ENCODE measurements around the gene U2AF1. TPM values are rescaled to one million over a fixed set of nuclear protein-coding genes. Genes with fewer than 3 reads are reported as not detected.
A peak's percentile ranks its signal among the peaks of the same experiment; 100 is the strongest.
"Not testable (repeated sequence)": the region's sequence is repeated elsewhere in the genome, so short reads cannot be mapped to it uniquely, and the experiment has no call there.

Gene U2AF1
- total RNA-seq, 2 donors from 2014 or later = 61.8 to 135 TPM

GRCh38 chr21:43053112-43053511, 54.3 kb downstream of the U2AF1 start:
- H3K27ac Mint-ChIP-seq; H3K4me1 Mint-ChIP-seq; H3K36me3 Mint-ChIP-seq (ENCODE audit: low read depth); H3K9ac ChIP-seq (ENCODE audit: extremely low read depth, low read length, poor library complexity, severe bottlenecking); H3K27ac ChIP-seq (ENCODE audit: low read depth, low read length); H3K4me3 ChIP-seq (ENCODE audit: low read length); H3K9me3 ChIP-seq (ENCODE audit: control insufficient read depth, low read length); H3K9me3 Mint-ChIP-seq; H3K27me3 ChIP-seq (ENCODE audit: control insufficient read depth, insufficient read depth, low read length, poor library complexity, severe bottlenecking); H3K4me1 ChIP-seq (ENCODE audit: control insufficient read depth, insufficient read depth, low read length); DNase-seq; H3K36me3 ChIP-seq (ENCODE audit: control insufficient read depth, insufficient read depth, low read length); H3K4me3 Mint-ChIP-seq; H3K27me3 Mint-ChIP-seq (ENCODE audit: insufficient read depth): not testable (repeated sequence)
- no CpG with 5 or more reads among the region's 13 CpGs for WGBS, 2 experiments (ENCODE audit: insufficient coverage in 1 of 2, insufficient read length in 1 of 2)

- not testable (repeated sequence) for H3K27ac Mint-ChIP-seq; H3K4me1 Mint-ChIP-seq; H3K9ac ChIP-seq (ENCODE audit: extremely low read depth, low read length, poor library complexity, severe bottlenecking); H3K27me3 ChIP-seq (ENCODE audit: control insufficient read depth, insufficient read depth, low read length, poor library complexity, severe bottlenecking); H3K27me3 Mint-ChIP-seq (ENCODE audit: insufficient read depth); H3K4me3 Mint-ChIP-seq; H3K9me3 Mint-ChIP-seq; H3K4me1 ChIP-seq (ENCODE audit: control insufficient read depth, insufficient read depth, low read length); H3K36me3 ChIP-seq (ENCODE audit: control insufficient read depth, insufficient read depth, low read length); H3K36me3 Mint-ChIP-seq (ENCODE audit: low read depth); H3K27ac ChIP-seq (ENCODE audit: low read depth, low read length); H3K9me3 ChIP-seq (ENCODE audit: control insufficient read depth, low read length); H3K4me3 ChIP-seq (ENCODE audit: low read length)
- WGBS, 2 experiments (ENCODE audit: insufficient coverage in 1 of 2, insufficient read length in 1 of 2) = 78% methylated on average over 15 of the region's 21 CpGs; no CpG with 5 or more reads in 1 of the 2 experiments
- DNase-seq = peak; percentile 34
Measured at GRCh38 chr21:43045876-43046821, 61.2 kb downstream of the U2AF1 start.

GRCh38 chr21:43045165-43045875, 62.0 kb downstream of the U2AF1 start:
- H3K4me1 ChIP-seq (ENCODE audit: control insufficient read depth, insufficient read depth, low read length); H3K27me3 ChIP-seq (ENCODE audit: control insufficient read depth, insufficient read depth, low read length, poor library complexity, severe bottlenecking); H3K9ac ChIP-seq (ENCODE audit: extremely low read depth, low read length, poor library complexity, severe bottlenecking); H3K36me3 Mint-ChIP-seq (ENCODE audit: low read depth); H3K36me3 ChIP-seq (ENCODE audit: control insufficient read depth, insufficient read depth, low read length); H3K4me3 ChIP-seq (ENCODE audit: low read length); H3K27me3 Mint-ChIP-seq (ENCODE audit: insufficient read depth); H3K27ac Mint-ChIP-seq; H3K4me3 Mint-ChIP-seq; H3K9me3 Mint-ChIP-seq; H3K27ac ChIP-seq (ENCODE audit: low read depth, low read length); H3K9me3 ChIP-seq (ENCODE audit: control insufficient read depth, low read length); H3K4me1 Mint-ChIP-seq: not testable (repeated sequence)
- WGBS, 2 experiments (ENCODE audit: insufficient coverage in 1 of 2, insufficient read length in 1 of 2) = 94% methylated on average over 6 of the region's 17 CpGs; no CpG with 5 or more reads in 1 of the 2 experiments
- DNase-seq = peak; percentile 39

- H3K4me1 Mint-ChIP-seq; H3K9me3 ChIP-seq (ENCODE audit: control insufficient read depth, low read length); H3K27ac ChIP-seq (ENCODE audit: low read depth, low read length); H3K9ac ChIP-seq (ENCODE audit: extremely low read depth, low read length, poor library complexity, severe bottlenecking); H3K27me3 ChIP-seq (ENCODE audit: control insufficient read depth, insufficient read depth, low read length, poor library complexity, severe bottlenecking); H3K27ac Mint-ChIP-seq; H3K4me1 ChIP-seq (ENCODE audit: control insufficient read depth, insufficient read depth, low read length); H3K27me3 Mint-ChIP-seq (ENCODE audit: insufficient read depth); H3K36me3 Mint-ChIP-seq (ENCODE audit: low read depth); H3K36me3 ChIP-seq (ENCODE audit: control insufficient read depth, insufficient read depth, low read length); H3K9me3 Mint-ChIP-seq; H3K4me3 ChIP-seq (ENCODE audit: low read length); H3K4me3 Mint-ChIP-seq: not testable (repeated sequence)
- DNase-seq = peak; percentile 20
- WGBS, 2 experiments (ENCODE audit: insufficient coverage in 1 of 2, insufficient read length in 1 of 2) = 93% methylated on average over 10 of the region's 14 CpGs; no CpG with 5 or more reads in 1 of the 2 experiments
Measured at GRCh38 chr21:43044547-43044946, 62.8 kb downstream of the U2AF1 start.

- not testable (repeated sequence) for H3K36me3 Mint-ChIP-seq (ENCODE audit: low read depth); H3K27me3 Mint-ChIP-seq (ENCODE audit: insufficient read depth); H3K4me1 Mint-ChIP-seq; H3K27me3 ChIP-seq (ENCODE audit: control insufficient read depth, insufficient read depth, low read length, poor library complexity, severe bottlenecking); H3K27ac ChIP-seq (ENCODE audit: low read depth, low read length); H3K9me3 Mint-ChIP-seq; H3K4me3 Mint-ChIP-seq; DNase-seq; H3K27ac Mint-ChIP-seq; H3K4me1 ChIP-seq (ENCODE audit: control insufficient read depth, insufficient read depth, low read length); H3K4me3 ChIP-seq (ENCODE audit: low read length); H3K36me3 ChIP-seq (ENCODE audit: control insufficient read depth, insufficient read depth, low read length); H3K9ac ChIP-seq (ENCODE audit: extremely low read depth, low read length, poor library complexity, severe bottlenecking); H3K9me3 ChIP-seq (ENCODE audit: control insufficient read depth, low read length)
- 94 to 98% methylated on average over 3 to 8 of the region's 14 CpGs for WGBS, 2 experiments (ENCODE audit: insufficient coverage in 1 of 2, insufficient read length in 1 of 2)
Measured at GRCh38 chr21:43043291-43043690, 64.1 kb downstream of the U2AF1 start.

Other genes starting within 250 kb of the U2AF1 start
- 10 to 100 TPM; 26.7 to 33.5 TPM for gene WDR4, start 228.0 kb downstream of the U2AF1 start, total RNA-seq
- 10 to 100 TPM; 25.8 to 27.2 TPM for gene NDUFV3, start 214.3 kb downstream of the U2AF1 start, total RNA-seq
- 100 to 1,000 TPM in 1 of 2 donors, 10 to 100 TPM in 1; 34.0 to 186 TPM for gene ERVH48-1, start 181.9 kb downstream of the U2AF1 start, total RNA-seq
- 10 to 100 TPM; 25.9 to 29.9 TPM for gene PKNOX1, start 133.0 kb downstream of the U2AF1 start, total RNA-seq
- 100 to 1,000 TPM; 272 to 303 TPM for gene CBS, start 31.7 kb downstream of the U2AF1 start, total RNA-seq
- gene CRYAA, start 61.4 kb upstream of the U2AF1 start, total RNA-seq = not detected

Data from endodermal cell (in vitro differentiated cells).